Measurements from ENCODE around the gene SLC44A3.

SLC44A3 gene

DNA sequence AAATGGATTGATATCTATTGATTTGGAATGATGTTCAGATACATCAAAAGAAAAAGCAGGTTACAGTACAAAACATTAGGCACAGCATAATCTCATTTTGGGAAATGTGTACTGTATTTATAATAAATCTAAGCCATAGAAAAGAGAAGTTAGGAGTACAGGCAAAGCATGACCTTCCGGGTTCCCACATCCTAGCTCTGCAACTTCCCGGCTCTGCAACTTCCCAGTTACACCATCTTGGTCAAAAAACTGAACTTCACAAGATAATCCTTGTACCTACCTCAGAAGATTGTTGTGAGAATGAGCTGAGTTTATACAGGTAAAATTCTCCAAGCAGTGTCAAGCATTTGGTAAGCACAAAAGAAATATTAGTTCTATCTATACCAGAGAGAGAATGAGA, 21.7 kb upstream of the SLC44A3 start:
- no peak for DNase-seq (ENCODE audit: low read depth)
- TF ChIP-seq, protein P1, sequence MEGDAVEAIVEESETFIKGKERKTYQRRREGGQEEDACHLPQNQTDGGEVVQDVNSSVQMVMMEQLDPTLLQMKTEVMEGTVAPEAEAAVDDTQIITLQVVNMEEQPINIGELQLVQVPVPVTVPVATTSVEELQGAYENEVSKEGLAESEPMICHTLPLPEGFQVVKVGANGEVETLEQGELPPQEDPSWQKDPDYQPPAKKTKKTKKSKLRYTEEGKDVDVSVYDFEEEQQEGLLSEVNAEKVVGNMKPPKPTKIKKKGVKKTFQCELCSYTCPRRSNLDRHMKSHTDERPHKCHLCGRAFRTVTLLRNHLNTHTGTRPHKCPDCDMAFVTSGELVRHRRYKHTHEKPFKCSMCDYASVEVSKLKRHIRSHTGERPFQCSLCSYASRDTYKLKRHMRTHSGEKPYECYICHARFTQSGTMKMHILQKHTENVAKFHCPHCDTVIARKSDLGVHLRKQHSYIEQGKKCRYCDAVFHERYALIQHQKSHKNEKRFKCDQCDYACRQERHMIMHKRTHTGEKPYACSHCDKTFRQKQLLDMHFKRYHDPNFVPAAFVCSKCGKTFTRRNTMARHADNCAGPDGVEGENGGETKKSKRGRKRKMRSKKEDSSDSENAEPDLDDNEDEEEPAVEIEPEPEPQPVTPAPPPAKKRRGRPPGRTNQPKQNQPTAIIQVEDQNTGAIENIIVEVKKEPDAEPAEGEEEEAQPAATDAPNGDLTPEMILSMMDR (IDR thresholded peaks at IDR 0.05; ENCODE audit: control insufficient read depth, extremely low read depth, insufficient read depth) = no peak
- H3K4me3 ChIP-seq (ENCODE audit: low read depth, low read length) = no peak overlapping the region

- H3K4me3 ChIP-seq (ENCODE audit: low read depth, low read length) = no peak overlapping the region
- TF ChIP-seq, protein P1 (IDR thresholded peaks at IDR 0.05; ENCODE audit: control insufficient read depth, extremely low read depth, insufficient read depth) = no peak
- no peak for DNase-seq (ENCODE audit: low read depth)
Observed at GRCh38 chr1:94799206-94799605, 21.0 kb upstream of the SLC44A3 start.

DNA sequence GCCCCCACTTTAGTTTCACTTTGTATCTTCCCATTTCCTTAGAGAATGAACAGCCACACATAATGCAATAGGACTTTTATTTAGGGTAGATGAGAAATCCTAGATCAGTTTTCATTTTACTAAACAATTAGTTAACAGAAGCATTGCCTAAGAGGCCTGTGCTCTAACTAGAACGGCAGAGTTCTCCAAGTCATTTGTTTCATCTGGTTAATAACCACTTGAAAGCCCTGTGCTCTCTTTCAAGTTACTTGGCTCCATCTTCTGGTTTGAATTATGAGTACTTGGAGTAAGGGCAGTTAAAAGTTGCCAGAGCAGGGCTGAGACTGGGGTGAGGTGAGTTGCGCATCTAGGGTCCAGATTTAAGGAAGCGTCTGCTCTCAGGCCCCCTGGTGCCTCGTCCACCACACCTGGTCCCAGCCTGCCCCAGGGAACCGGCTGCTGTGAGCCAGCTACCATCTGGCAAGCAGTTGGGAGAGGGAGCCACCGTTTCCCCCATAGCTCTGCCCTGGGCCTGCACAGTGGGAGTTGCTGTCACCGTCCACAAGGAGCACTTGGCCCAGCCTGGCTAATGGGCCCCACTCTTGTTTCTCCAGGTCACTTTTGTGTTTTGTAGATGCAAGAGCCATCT, 18.1 kb upstream of the SLC44A3 start:
- no peak overlapping the region for H3K4me3 ChIP-seq (ENCODE audit: low read depth, low read length)
- TF ChIP-seq, protein P1 (IDR thresholded peaks at IDR 0.05; ENCODE audit: control insufficient read depth, extremely low read depth, insufficient read depth) = peak; percentile 70
- DNase-seq (ENCODE audit: low read depth) = peak; percentile 61

GRCh38 chr1:94803106-94803505, 17.1 kb upstream of the SLC44A3 start:
- TF ChIP-seq, protein P1 (IDR thresholded peaks at IDR 0.05; ENCODE audit: control insufficient read depth, extremely low read depth, insufficient read depth) = no peak
- no peak overlapping the region for H3K4me3 ChIP-seq (ENCODE audit: low read depth, low read length)
- no peak for DNase-seq (ENCODE audit: low read depth)

DNA sequence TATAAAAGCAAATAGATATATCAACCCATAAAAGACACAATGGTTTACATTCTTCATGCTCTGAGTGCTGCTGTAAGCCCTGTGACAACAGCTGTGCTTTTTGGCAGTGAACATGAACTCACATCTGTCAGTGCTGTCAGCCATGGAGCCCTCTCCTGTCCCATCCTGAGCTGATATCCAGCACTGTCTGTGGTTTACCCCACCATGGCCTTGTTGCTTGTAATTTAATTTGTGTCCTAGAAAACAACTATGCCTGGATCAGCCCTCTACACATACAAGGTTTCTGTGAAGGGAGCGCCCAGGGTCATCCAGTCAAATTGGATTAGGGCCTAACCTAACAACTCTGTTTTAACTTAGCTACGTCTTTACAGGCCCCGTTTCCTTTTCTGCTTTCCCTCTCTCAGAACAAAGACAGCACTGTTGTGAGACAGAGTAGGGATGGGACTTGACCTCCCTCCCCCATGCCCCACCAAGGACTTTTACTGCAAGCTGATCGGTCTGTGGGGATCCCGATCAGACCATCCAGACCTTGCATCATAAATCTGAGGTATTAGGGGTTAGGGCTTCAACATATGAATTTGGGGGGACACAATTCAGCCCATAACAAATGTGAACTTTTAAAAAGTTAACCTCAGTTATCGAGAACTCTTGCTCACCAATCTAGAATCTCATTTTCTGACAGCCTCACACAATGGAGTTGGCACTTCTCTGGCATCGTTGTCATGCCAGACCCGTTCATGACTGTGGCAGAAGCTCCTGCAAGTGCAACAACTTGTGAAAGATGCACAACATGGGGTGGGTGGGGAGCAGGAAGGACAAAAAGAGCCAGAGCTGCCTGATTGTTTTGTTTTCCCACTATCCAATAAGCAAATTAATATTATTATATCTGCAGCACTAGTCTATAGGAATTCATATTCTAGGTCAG, 16.4 kb upstream of the SLC44A3 start:
- DNase-seq (ENCODE audit: low read depth) = peak; percentile 31

DNA sequence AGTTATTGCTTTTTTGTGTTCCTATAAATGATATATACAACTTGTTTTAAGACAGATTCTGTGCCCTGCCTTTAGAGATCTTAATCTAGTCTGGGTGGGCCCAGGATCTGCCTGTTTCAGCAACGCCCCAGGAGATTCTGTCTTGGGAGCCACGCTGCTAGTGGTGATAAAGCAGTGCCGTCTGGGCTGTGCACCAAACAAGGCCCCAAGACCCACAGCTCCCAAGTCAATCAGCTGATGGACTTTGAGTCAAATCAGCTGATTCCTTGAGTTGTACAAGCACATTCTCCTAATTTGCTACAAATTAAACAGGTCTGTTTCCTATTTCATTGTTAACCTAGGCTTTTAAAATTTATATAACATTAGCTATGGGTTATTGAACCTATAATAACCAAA, 15.7 kb upstream of the SLC44A3 start:
- no peak for DNase-seq (ENCODE audit: low read depth)
- TF ChIP-seq, protein P1 (IDR thresholded peaks at IDR 0.05; ENCODE audit: control insufficient read depth, extremely low read depth, insufficient read depth) = no peak
- H3K4me3 ChIP-seq (ENCODE audit: low read depth, low read length) = no peak overlapping the region

More for the DNA sequence above, 16.4 kb upstream of the SLC44A3 start:
- H3K4me3 ChIP-seq (ENCODE audit: low read depth, low read length) = no peak overlapping the region
- TF ChIP-seq, protein P1 (IDR thresholded peaks at IDR 0.05; ENCODE audit: control insufficient read depth, extremely low read depth, insufficient read depth) = no peak

All from LNCaP clone FGC (cell line).